Spleen (tissue), 11 donors: ENCODE measurements around the gene TMPRSS2. TPM values are rescaled to one million over a fixed set of nuclear protein-coding genes. Genes with fewer than 3 reads are reported as not detected.
A peak's percentile ranks its signal among the peaks of the same experiment; 100 is the strongest.

Experiments used
- DNase-seq: peaks from one replicate; pipeline ENCODE4 v3.0.0-alpha.2; 2020
- H3K27ac ChIP-seq, 8 donors: fragments of 200-600 bp; sonication (generic) in 7 of 8; 1 replicate in 4 of 8; 2 replicates in 4 of 8; pipeline versions ENCODE4 v1.5.0 to v1.8.0; 2016 to 2021; ENCODE audit warnings: inconsistent platforms in 4 of 8, mild to moderate bottlenecking in 4 of 8, moderate library complexity in 1 of 8
- H3K27me3 ChIP-seq, 7 donors: fragments of 200-600 bp; sonication (generic) in 6 of 7; replicated peaks in 1 of 7; 1 replicate in 4 of 7; 2 replicates in 3 of 7; pipeline versions ENCODE4 v1.5.0 to v1.8.0; 2016 to 2021; ENCODE audit warnings: inconsistent platforms in 3 of 7, mild to moderate bottlenecking in 1 of 7
- H3K36me3 ChIP-seq, 6 donors: fragments of 200-600 bp; sonication (generic) in 5 of 6; 1 replicate in 4 of 6; 2 replicates in 2 of 6; pipeline versions ENCODE4 v1.5.0 to v1.8.0; 2016 to 2021; ENCODE audit warnings: inconsistent platforms in 2 of 6
- H3K4me1 ChIP-seq, 6 donors: fragments of 200-600 bp; sonication (generic) in 5 of 6; 1 replicate in 3 of 6; 2 replicates in 3 of 6; pipeline versions ENCODE4 v1.5.0 to v1.8.0; 2016 to 2021; ENCODE audit warnings: inconsistent platforms in 3 of 6
- H3K4me3 ChIP-seq, 8 donors: fragments of 200-600 bp; sonication (generic) in 7 of 8; 1 replicate in 4 of 8; 2 replicates in 4 of 8; pipeline versions ENCODE4 v1.5.0 to v1.8.0; 2016 to 2021; ENCODE audit warnings: inconsistent platforms in 4 of 8, mild to moderate bottlenecking in 4 of 8, moderate library complexity in 2 of 8
- H3K9me3 ChIP-seq, 8 donors: fragments of 200-600 bp; sonication (generic) in 7 of 8; 1 replicate in 4 of 8; 2 replicates in 4 of 8; pipeline versions ENCODE4 v1.5.0 to v1.8.0; 2016 to 2021; ENCODE audit warnings: inconsistent platforms in 4 of 8
- POLR2A ChIP-seq, 3 donors: fragments of 450-650 bp; IDR thresholded peaks; one replicate each; pipeline ENCODE4 v1.5.1; 2017; ENCODE audit warnings: antibody characterized with exemption in 3 of 3, mild to moderate bottlenecking in 1 of 3
- POLR2AphosphoS5 ChIP-seq, 3 donors: sonication (generic); formaldehyde crosslinking; IDR thresholded peaks; one replicate each; pipeline ENCODE4 v1.5.1; 2017; ENCODE audit warnings: antibody characterized with exemption in 3 of 3
- WGBS, 5 donors: extraction: QIAGEN DNeasy Blood & Tissue Kit in 3 of 5; methylation state at CpG; one replicate each; pipeline versions ENCODE4 v1.1.5 to v1.1.7; 2013 to 2018; 5-methylcytosine and 5-hydroxymethylcytosine counted together
- intact Hi-C: fragments of 100-400 bp; cut with DNase I; formaldehyde crosslinking; loops from one replicate; pipeline ENCODE4 v1.15.0; 2023; ENCODE audit warnings: low total_unique reads
- polyA plus RNA-seq, 3 donors: library from polyadenylated mRNA; stranded (reverse); fragments of 200-250 nt; gene quantifications; one replicate each; pipeline ENCODE4 v1.2.1, GENCODE V29; 2013
- total RNA-seq, 7 donors: library from RNA; depleted of rRNA in 3 of 7; stranded (reverse); fragments of >200 nt in 3 of 7; fragmentation: NEBNext Ultra II Directional in 4 of 7; extraction: Animal tissue kit (Norgen Biotek cat#: 25700) in 4 of 7; gene quantifications; one replicate each; pipeline versions ENCODE4 v1.1.0 to v1.2.1, GENCODE V29; 2016 to 2021
- TF ChIP-seq, protein P1 (sequence below), 11 experiments: fragments of 200-600 bp in 7 of 11; fragments of 450-650 bp in 4 of 11; sonication (generic) in 4 of 11; IDR thresholded peaks in 8 of 11; conservative IDR thresholded peaks in 3 of 11; 1 replicate in 7 of 11; 2 replicates in 4 of 11; pipeline versions ENCODE4 v1.4.0 to v1.8.0; 2016 to 2021; ENCODE audit warnings: antibody characterized with exemption in 11 of 11, inconsistent platforms in 4 of 11, mild to moderate bottlenecking in 1 of 11
- donor health status: healthy with polysubstance abuse.
- donor health status: DM: no; HTN: no; CAD: no; lungs with moderate emphysema.
- donor health status: DM: no; HTN: no; CAD: no.
- donor health status: Bipolar disorder and iron deficiency.
- donor health status: healthy.
- donor health status: DM: no; HTN: no; CAD: no.
- donor health status: DM: yes; HTN: yes; CAD: no.

TMPRSS2 gene
- total and polyA plus RNA-seq, 10 donors: 0.06 to 0.25 (median 0.10) TPM; not detected in 5

DNA sequence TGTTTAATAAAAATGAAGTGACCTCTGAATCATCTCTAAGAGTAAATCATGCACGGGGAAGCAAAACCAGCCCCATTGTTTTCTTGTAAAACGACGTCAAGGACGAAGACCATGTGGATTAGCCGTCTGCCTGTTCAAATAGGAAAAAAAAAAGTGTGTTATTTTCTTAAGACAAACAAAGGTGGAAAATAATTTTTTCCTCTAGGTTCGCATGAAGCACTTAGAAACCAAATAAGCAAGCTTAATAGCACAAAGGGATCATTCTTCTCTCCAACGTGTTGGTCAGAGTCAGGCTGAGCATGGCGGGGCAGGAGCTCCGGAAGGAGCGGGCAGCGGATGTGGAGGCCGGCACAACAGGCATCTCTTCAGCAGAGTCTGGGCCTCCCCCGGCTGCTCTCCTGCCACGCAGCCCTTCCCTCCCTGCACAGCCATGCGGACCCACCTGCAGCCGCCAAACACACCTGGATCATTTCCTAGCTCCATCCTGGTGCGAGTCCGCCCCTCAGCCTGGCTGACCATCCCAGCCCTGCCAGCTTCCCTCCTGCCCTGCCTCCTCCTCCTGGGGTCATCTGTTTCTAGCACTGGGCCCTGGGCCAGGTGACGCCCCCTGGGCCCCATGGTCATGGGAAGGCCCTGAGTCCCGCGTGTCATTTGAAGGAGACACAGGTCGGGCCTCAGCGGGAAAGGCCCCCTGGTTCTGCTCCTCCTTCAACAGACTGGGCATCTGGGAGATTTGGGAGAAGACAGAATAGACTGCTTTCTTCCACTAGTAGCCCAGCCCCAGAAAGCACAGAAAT lies 41.7 kb downstream of the TMPRSS2 start:
- Histone ChIP-seq H3K4me3 (no peak overlapping the region), H3K4me1 (peaks cover 0 to 6% (median 2%) of the 10 kb centered on the region in 6 donors), H3K27me3 (peaks cover 0 to 33% (median 0%) of the 10 kb centered on the region in 7 donors), H3K9me3 (peaks cover 0 to 5% (median 0%) of the 10 kb centered on the region in 8 donors), H3K36me3 (no peaks in the 10 kb centered on the region), H3K27ac (no peak overlapping the region)
- TF ChIP-seq POLR2A (IDR thresholded peaks at IDR 0.05) (no peak), POLR2AphosphoS5 (IDR thresholded peaks at IDR 0.05) (no peak)
- TF ChIP-seq, protein P1, sequence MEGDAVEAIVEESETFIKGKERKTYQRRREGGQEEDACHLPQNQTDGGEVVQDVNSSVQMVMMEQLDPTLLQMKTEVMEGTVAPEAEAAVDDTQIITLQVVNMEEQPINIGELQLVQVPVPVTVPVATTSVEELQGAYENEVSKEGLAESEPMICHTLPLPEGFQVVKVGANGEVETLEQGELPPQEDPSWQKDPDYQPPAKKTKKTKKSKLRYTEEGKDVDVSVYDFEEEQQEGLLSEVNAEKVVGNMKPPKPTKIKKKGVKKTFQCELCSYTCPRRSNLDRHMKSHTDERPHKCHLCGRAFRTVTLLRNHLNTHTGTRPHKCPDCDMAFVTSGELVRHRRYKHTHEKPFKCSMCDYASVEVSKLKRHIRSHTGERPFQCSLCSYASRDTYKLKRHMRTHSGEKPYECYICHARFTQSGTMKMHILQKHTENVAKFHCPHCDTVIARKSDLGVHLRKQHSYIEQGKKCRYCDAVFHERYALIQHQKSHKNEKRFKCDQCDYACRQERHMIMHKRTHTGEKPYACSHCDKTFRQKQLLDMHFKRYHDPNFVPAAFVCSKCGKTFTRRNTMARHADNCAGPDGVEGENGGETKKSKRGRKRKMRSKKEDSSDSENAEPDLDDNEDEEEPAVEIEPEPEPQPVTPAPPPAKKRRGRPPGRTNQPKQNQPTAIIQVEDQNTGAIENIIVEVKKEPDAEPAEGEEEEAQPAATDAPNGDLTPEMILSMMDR (IDR thresholded peaks at IDR 0.05 in 8 of 11, conservative IDR thresholded peaks at IDR 0.05 in 3 of 11): no peak
- DNase-seq: no peak
- intact Hi-C loops: no loop called here
- WGBS, 5 donors: 86 to 94% (median 90%) methylated on average over 23 of the region's 23 CpGs

DNA sequence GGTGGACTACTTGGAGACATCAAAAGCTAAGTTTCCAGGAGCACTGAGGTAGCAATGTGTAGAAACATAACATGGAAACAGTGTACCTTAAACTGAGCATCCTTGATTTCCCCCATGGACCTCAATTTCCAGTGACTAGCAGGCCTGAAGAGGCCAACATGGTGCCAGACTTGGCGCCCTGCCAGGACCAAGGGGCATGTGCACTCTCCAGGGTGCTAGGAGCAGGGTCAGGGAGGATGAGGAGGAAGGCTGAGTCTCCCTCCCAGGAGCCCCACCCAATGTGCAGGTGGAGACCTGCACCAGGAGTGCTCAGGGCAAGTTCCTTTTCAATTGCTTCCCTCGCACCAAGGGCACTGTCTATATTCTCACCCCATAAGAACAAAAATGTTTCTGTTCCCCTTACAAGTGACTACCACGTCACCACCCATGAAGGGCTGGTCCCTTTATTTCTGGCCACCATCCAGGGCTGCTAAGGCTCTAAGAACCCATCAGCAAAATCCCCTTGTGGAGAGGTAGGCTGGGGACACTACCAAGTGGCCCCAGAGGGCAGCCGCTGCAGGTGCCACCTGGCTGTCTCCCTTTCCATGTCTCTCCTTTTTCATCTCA lies 42.7 kb downstream of the TMPRSS2 start:
- TF ChIP-seq, protein P1 (IDR thresholded peaks at IDR 0.05 in 8 of 11, conservative IDR thresholded peaks at IDR 0.05 in 3 of 11): no peak
- TF ChIP-seq POLR2A (IDR thresholded peaks at IDR 0.05) (no peak), POLR2AphosphoS5 (IDR thresholded peaks at IDR 0.05) (no peak)
- 78 to 82% (median 80%) methylated on average over 3 to 4 of the region's 4 CpGs for WGBS, 5 donors
- no peak for DNase-seq
- intact Hi-C loops: no loop called here
- Histone ChIP-seq H3K27ac (no peak overlapping the region), H3K27me3 (peaks cover 0 to 24% (median 0%) of the 10 kb centered on the region in 7 donors), H3K4me3 (no peak overlapping the region), H3K36me3 (no peaks in the 10 kb centered on the region), H3K4me1 (peaks cover 0 to 15% (median 2%) of the 10 kb centered on the region in 6 donors), H3K9me3 (peaks cover 0 to 5% (median 0%) of the 10 kb centered on the region in 8 donors)

DNA sequence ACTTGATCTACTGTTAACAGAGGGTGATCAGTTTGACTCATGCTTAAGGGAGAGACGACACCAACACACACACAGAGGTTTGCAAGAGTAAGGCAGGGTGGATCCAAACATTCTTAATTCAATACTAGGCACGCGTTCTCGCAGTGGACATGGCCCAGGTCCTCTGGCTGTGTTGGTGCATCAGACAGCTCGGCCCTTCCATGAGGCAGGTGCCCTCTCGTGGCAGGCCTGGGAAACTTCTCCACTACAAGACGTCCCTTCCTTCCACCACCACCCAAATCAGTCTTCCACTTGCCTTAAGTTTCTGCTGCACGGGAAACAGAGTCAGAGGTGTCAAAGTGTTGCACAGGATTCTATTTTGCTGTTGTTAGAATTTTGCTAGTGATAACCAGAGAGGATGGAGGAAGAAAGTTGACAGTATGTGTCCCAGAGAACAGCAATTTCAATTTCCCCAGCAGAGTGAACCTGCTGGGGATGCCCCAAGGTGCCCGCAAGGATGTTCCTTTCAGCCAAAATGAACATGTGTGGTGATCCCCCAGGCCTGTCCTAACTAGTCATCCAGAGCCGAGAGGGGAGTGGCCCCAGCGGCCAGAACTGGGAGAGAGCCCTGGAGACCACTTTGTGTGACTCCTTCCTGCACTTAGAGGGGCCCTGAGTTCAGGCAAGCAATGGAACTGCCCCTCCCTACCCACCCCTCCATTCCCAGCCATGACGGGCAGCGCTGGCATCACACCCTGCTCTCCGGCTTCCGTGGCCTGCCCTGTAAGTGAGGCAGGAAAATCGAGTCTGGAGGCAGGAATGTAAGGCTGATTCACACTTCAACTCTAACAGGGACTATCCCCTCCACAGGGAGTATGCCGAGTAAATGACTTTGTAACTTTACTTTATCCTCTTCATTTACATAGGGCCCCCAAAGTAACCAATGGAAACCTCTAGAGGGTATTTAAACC lies 47.1 kb downstream of the TMPRSS2 start:
- DNase-seq: peak; percentile 90
- H3K4me3 ChIP-seq: no peak overlapping the region
- peaks cover 0 to 5% (median 0%) of the 10 kb centered on the region in 8 donors for H3K9me3 ChIP-seq
- intact Hi-C loops: loop anchor here (5.0 kb wide), 1 partner anchor 179 kb away; no protein-coding TSS in a partner anchor
- no peak overlapping the region for H3K27ac ChIP-seq
- H3K36me3 ChIP-seq: peaks cover 0 to 44% (median 40%) of the 10 kb centered on the region in 6 donors
- TF ChIP-seq, protein P1 (IDR thresholded peaks at IDR 0.05 in 8 of 11, conservative IDR thresholded peaks at IDR 0.05 in 3 of 11): peak; percentile 61 to 84 (median 77)
- TF ChIP-seq POLR2A (IDR thresholded peaks at IDR 0.05): no peak
- TF ChIP-seq POLR2AphosphoS5 (IDR thresholded peaks at IDR 0.05): peak in 2 of 3 donors; percentile 48 to 49
- H3K27me3 ChIP-seq: no peaks in the 10 kb centered on the region
- peaks cover 0 to 17% (median 2%) of the 10 kb centered on the region in 6 donors for H3K4me1 ChIP-seq
- 39 to 51% (median 50%) methylated on average over 17 of the region's 17 CpGs for WGBS, 5 donors
